ENCODE results near the gene PTGDS. TPM values are rescaled to one million over a fixed set of nuclear protein-coding genes. Genes with fewer than 3 reads are reported as not detected.

Gene PTGDS
- total and polyA plus RNA-seq, 10 of the 15 experiments (the other 5 are each of a cell fraction or from before 2014, with no cell fraction given): not detected

DNA sequence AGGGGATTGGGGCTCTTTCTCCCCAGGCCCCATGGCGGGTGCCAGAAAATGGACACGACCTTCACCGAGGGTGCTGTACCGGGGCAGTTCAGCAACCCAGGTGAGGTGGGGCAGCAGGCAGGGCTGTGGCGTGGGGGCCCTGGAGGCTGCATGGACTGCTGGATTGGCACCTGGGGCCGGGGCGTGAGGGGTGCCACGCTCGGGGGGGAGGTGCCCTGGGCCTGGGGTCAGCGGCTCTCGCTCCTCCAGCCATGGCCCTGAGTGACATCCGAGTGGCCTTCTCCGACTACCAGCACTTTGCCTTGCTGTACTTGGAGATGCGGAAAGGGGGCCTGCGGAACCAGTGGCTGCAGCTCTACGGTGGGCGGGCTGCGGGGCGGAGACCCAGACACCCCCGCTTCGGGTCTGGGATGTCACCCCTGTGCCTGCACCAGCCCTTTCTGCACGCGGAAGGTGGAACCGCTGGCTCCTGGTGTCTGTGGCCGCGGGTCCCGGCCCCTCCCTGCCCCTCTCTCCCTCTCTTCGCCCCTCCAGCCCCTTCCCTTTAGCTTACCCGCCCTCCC, 7.2 kb downstream of the PTGDS start:
- in situ Hi-C loops (cut with MboI): no loop called here
- WGBS (ENCODE audit: insufficient coverage, insufficient replicate concordance, low lambda C conversion rate, missing lambda C conversion rate): 64% methylated on average over 24 of the region's 29 CpGs
- Histone ChIP-seq H3K4me3 (no peak overlapping the region), H3K9me3 (replicated peaks; ENCODE audit: control insufficient read depth, insufficient read depth, low read length) (no peaks in the 10 kb centered on the region), H4K20me1 (ENCODE audit: control insufficient read depth, insufficient read depth) (peaks cover 3% of the 10 kb centered on the region; the same call in 1 of the 2 replicates), H3K4me1 (ENCODE audit: control insufficient read depth, insufficient read depth, low read length) (no peaks in the 10 kb centered on the region), H3K36me3 (ENCODE audit: control insufficient read depth in 2 of 2, insufficient read depth in 2 of 2, low read length in 1 of 2) (no peaks in the 10 kb centered on the region), H2AFZ (ENCODE audit: control insufficient read depth, low read depth, low read length) (no peak overlapping the region), H3K9ac (ENCODE audit: control insufficient read depth, insufficient read depth, low read length) (no peak overlapping the region), H3K79me2 (ENCODE audit: control insufficient read depth, insufficient read depth, low read length) (no peaks in the 10 kb centered on the region), H3K27me3 (replicated peaks in 1 of 2; ENCODE audit: control insufficient read depth in 2 of 2, insufficient read depth in 2 of 2, low read length in 1 of 2) (peaks cover 5 to 6% of the 10 kb centered on the region in 2 experiments), H3K27ac (ENCODE audit: control insufficient read depth, insufficient read depth) (no peak overlapping the region), H3K4me2 (ENCODE audit: control insufficient read depth, insufficient read depth) (no peak overlapping the region)
- ChIA-PET POLR2A (interaction anchor here (0.7 kb wide), 1 partner anchor 175 kb away, joined by 5 read pairs; no protein-coding TSS in a partner anchor), CTCF (no interaction called here), SMC1A (ENCODE audit: uncharacterized antibody, unreplicated experiment) (no interaction called here), RAD21 (ENCODE audit: unreplicated experiment) (no interaction called here)
- DNase-seq (ENCODE audit: low read depth, low spot score): no peak
- no peak for ATAC-seq
- TF ChIP-seq, protein P1, sequence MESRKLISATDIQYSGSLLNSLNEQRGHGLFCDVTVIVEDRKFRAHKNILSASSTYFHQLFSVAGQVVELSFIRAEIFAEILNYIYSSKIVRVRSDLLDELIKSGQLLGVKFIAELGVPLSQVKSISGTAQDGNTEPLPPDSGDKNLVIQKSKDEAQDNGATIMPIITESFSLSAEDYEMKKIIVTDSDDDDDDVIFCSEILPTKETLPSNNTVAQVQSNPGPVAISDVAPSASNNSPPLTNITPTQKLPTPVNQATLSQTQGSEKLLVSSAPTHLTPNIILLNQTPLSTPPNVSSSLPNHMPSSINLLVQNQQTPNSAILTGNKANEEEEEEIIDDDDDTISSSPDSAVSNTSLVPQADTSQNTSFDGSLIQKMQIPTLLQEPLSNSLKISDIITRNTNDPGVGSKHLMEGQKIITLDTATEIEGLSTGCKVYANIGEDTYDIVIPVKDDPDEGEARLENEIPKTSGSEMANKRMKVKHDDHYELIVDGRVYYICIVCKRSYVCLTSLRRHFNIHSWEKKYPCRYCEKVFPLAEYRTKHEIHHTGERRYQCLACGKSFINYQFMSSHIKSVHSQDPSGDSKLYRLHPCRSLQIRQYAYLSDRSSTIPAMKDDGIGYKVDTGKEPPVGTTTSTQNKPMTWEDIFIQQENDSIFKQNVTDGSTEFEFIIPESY (IDR thresholded peaks at IDR 0.05): no peak
- TF ChIP-seq ATF7 (IDR thresholded peaks at IDR 0.05; ENCODE audit: low read depth): no peak
- TF ChIP-seq, protein P2, sequence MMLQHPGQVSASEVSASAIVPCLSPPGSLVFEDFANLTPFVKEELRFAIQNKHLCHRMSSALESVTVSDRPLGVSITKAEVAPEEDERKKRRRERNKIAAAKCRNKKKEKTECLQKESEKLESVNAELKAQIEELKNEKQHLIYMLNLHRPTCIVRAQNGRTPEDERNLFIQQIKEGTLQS (IDR thresholded peaks at IDR 0.05; ENCODE audit: borderline replicate concordance, extremely low read depth, low read depth, low read length): no peak
- TF ChIP-seq CBFB (IDR thresholded peaks at IDR 0.05; ENCODE audit: low read depth): no peak
- TF ChIP-seq POLR2AphosphoS2 (IDR thresholded peaks at IDR 0.05; ENCODE audit: low read depth, low read length): no peak
- TF ChIP-seq POLR2AphosphoS5 (IDR thresholded peaks at IDR 0.05; ENCODE audit: low read length): no peak
- TF ChIP-seq SREBF2 (IDR thresholded peaks at IDR 0.05; ENCODE audit: low read length): no peak
- no peak for TF ChIP-seq CBX5 (IDR thresholded peaks at IDR 0.05; ENCODE audit: low read depth)
- TF ChIP-seq, protein P3, sequence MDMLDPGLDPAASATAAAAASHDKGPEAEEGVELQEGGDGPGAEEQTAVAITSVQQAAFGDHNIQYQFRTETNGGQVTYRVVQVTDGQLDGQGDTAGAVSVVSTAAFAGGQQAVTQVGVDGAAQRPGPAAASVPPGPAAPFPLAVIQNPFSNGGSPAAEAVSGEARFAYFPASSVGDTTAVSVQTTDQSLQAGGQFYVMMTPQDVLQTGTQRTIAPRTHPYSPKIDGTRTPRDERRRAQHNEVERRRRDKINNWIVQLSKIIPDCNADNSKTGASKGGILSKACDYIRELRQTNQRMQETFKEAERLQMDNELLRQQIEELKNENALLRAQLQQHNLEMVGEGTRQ (IDR thresholded peaks at IDR 0.05; ENCODE audit: borderline replicate concordance, low read depth, low read length): no peak
- TF ChIP-seq TCF7 (IDR thresholded peaks at IDR 0.05; ENCODE audit: borderline replicate concordance): no peak
- no peak for TF ChIP-seq RCOR1 (conservative IDR thresholded peaks at IDR 0.05; ENCODE audit: low read depth, low read length)
- TF ChIP-seq CHD1 (IDR thresholded peaks at IDR 0.05; ENCODE audit: low read depth, low read length): no peak
- TF ChIP-seq, protein P4, sequence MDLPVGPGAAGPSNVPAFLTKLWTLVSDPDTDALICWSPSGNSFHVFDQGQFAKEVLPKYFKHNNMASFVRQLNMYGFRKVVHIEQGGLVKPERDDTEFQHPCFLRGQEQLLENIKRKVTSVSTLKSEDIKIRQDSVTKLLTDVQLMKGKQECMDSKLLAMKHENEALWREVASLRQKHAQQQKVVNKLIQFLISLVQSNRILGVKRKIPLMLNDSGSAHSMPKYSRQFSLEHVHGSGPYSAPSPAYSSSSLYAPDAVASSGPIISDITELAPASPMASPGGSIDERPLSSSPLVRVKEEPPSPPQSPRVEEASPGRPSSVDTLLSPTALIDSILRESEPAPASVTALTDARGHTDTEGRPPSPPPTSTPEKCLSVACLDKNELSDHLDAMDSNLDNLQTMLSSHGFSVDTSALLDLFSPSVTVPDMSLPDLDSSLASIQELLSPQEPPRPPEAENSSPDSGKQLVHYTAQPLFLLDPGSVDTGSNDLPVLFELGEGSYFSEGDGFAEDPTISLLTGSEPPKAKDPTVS (IDR thresholded peaks at IDR 0.05; ENCODE audit: low read depth, low read length): no peak
- no peak for TF ChIP-seq MEF2B (IDR thresholded peaks at IDR 0.05; ENCODE audit: partially characterized antibody, poor library complexity, severe bottlenecking)
- TF ChIP-seq JUNB (IDR thresholded peaks at IDR 0.05): no peak
- TF ChIP-seq NFYA (IDR thresholded peaks at IDR 0.05; ENCODE audit: borderline replicate concordance, low read depth, low read length): no peak
- TF ChIP-seq PML (IDR thresholded peaks at IDR 0.05; ENCODE audit: low read length): no peak
- TF ChIP-seq FOS (IDR thresholded peaks at IDR 0.05; ENCODE audit: borderline replicate concordance, extremely low read depth, insufficient read length): no peak
- BruUV-seq (replicated peaks): no TSS peak
- intact Hi-C loops (cut with micrococcal nuclease; ENCODE audit: unreplicated experiment): no loop called here
- FAIRE-seq: no peak
